HG02642 (cell line): ENCODE measurements around the gene TEX38.
"Not testable (repeated sequence)": the region's sequence is repeated elsewhere in the genome, so short reads cannot be mapped to it uniquely, and the experiment has no call there.

Experiments used
- ATAC-seq: cut with Tn5 transposase; IDR thresholded peaks from one replicate; pipeline ENCODE4 v1.9.1; 2021; ENCODE audit warnings: mild to moderate bottlenecking; ENCODE audit not compliant: unreplicated experiment, poor library complexity

The TEX38 gene

GRCh38 chr1:46686255-46686654 is 14.6 kb downstream of the TEX38 start:
- no peak for ATAC-seq

GRCh38 chr1:46687093-46687659 is 15.5 kb downstream of the TEX38 start:
- ATAC-seq, result no peak

- no peak for ATAC-seq
Measured at GRCh38 chr1:46687921-46688509, 16.4 kb downstream of the TEX38 start.

GRCh38 chr1:46689356-46689755 is 17.7 kb downstream of the TEX38 start:
- no peak for ATAC-seq

- ATAC-seq, result no peak
Measured at GRCh38 chr1:46689897-46690296, 18.2 kb downstream of the TEX38 start.

GRCh38 chr1:46690931-46691421 is 19.3 kb downstream of the TEX38 start:
- no peak for ATAC-seq

GRCh38 chr1:46691997-46692790 is 20.5 kb downstream of the TEX38 start:
- no peak for ATAC-seq

- no peak for ATAC-seq
Measured at GRCh38 chr1:46692811-46693770, 21.4 kb downstream of the TEX38 start.

- ATAC-seq, result not testable (repeated sequence)
Measured at GRCh38 chr1:46694676-46695075, 23.0 kb downstream of the TEX38 start.

- ATAC-seq, result no peak
Measured at GRCh38 chr1:46697053-46697452, 25.4 kb downstream of the TEX38 start.

GRCh38 chr1:46699666-46700065 is 28.0 kb downstream of the TEX38 start:
- no peak for ATAC-seq

- ATAC-seq, result no peak
Measured at GRCh38 chr1:46703927-46704641, 32.4 kb downstream of the TEX38 start.

GRCh38 chr1:46705408-46705807 is 33.8 kb downstream of the TEX38 start:
- no peak for ATAC-seq

- no peak for ATAC-seq
Measured at GRCh38 chr1:46708121-46708520, 36.5 kb downstream of the TEX38 start.

GRCh38 chr1:46714976-46715375 is 43.3 kb downstream of the TEX38 start:
- no peak for ATAC-seq

- ATAC-seq, result no peak
Measured at GRCh38 chr1:46717654-46718053, 46.0 kb downstream of the TEX38 start.

GRCh38 chr1:46718340-46718726 is 46.7 kb downstream of the TEX38 start:
- no peak for ATAC-seq

GRCh38 chr1:46718727-46719622 is 47.3 kb downstream of the TEX38 start, which contains the start of gene EFCAB14:
Gene EFCAB14, minus strand, starts transcription at chr1:46719114. Its CDS starts 1,027 bp downstream, at chr1:46718087.
- ATAC-seq, result peak; percentile 97

GRCh38 chr1:46719689-46720088 is 48.0 kb downstream of the TEX38 start:
- ATAC-seq, result no peak
